ENCODE data around the gene HOXB8.

HOXB8 gene

GRCh38 chr17:48634493-48635208 is 19.6 kb upstream of the HOXB8 start:
- peaks cover 0 to 16% (median 4%) of the 10 kb centered on the region in 4 donors for H3K4me1 ChIP-seq
- H3K9me3 ChIP-seq: no peaks in the 10 kb centered on the region
- H3K36me3 ChIP-seq: no peaks in the 10 kb centered on the region
- intact Hi-C loops (cut with DNase I; ENCODE audit: low total_unique reads): no loop called here
- no peak for DNase-seq
- H3K4me3 ChIP-seq: no peak overlapping the region
- H3K27me3 ChIP-seq: peaks cover 0 to 99% of the 10 kb centered on the region in 2 donors
- H3K27ac ChIP-seq: no peak overlapping the region
- no peak for TF ChIP-seq CTCF (IDR thresholded peaks at IDR 0.05)

- intact Hi-C loops (cut with DNase I; ENCODE audit: low total_unique reads): no loop called here
- no peak for TF ChIP-seq CTCF (IDR thresholded peaks at IDR 0.05)
- Histone ChIP-seq H3K4me3 (no peak overlapping the region), H3K9me3 (no peaks in the 10 kb centered on the region), H3K4me1 (peaks cover 0 to 16% (median 4%) of the 10 kb centered on the region in 4 donors), H3K36me3 (no peaks in the 10 kb centered on the region), H3K27ac (no peak overlapping the region), H3K27me3 (peaks cover 0 to 100% of the 10 kb centered on the region in 2 donors)
- DNase-seq: no peak
Measured at GRCh38 chr17:48633266-48633677, 18.2 kb upstream of the HOXB8 start.

- no peak overlapping the region for H3K4me3 ChIP-seq
- H3K4me1 ChIP-seq: peaks cover 0 to 16% (median 4%) of the 10 kb centered on the region in 4 donors
- DNase-seq: no peak
- H3K36me3 ChIP-seq: no peaks in the 10 kb centered on the region
- TF ChIP-seq CTCF (IDR thresholded peaks at IDR 0.05): no peak
- intact Hi-C loops (cut with DNase I; ENCODE audit: low total_unique reads): no loop called here
- peaks cover 0 to 100% of the 10 kb centered on the region in 2 donors for H3K27me3 ChIP-seq
- H3K27ac ChIP-seq: no peak overlapping the region
- H3K9me3 ChIP-seq: no peaks in the 10 kb centered on the region
Measured at GRCh38 chr17:48632579-48633265, 17.6 kb upstream of the HOXB8 start.

- DNase-seq: no peak
- Histone ChIP-seq H3K4me1 (peaks cover 0 to 16% (median 5%) of the 10 kb centered on the region in 4 donors), H3K27me3 (peaks cover 0 to 100% of the 10 kb centered on the region in 2 donors), H3K36me3 (no peaks in the 10 kb centered on the region), H3K4me3 (no peak overlapping the region), H3K27ac (no peak overlapping the region), H3K9me3 (no peaks in the 10 kb centered on the region)
- intact Hi-C loops (cut with DNase I; ENCODE audit: low total_unique reads): no loop called here
- TF ChIP-seq CTCF (IDR thresholded peaks at IDR 0.05): no peak
Measured at GRCh38 chr17:48631693-48632578, 16.8 kb upstream of the HOXB8 start.

GRCh38 chr17:48630925-48631692 is 16.0 kb upstream of the HOXB8 start:
- Histone ChIP-seq H3K36me3 (no peaks in the 10 kb centered on the region), H3K4me1 (peaks cover 0 to 16% (median 9%) of the 10 kb centered on the region in 4 donors), H3K27me3 (peaks cover 0 to 100% of the 10 kb centered on the region in 2 donors), H3K9me3 (no peaks in the 10 kb centered on the region), H3K27ac (no peak overlapping the region), H3K4me3 (no peak overlapping the region)
- intact Hi-C loops (cut with DNase I; ENCODE audit: low total_unique reads): no loop called here
- DNase-seq: no peak
- no peak for TF ChIP-seq CTCF (IDR thresholded peaks at IDR 0.05)

All from tibial artery (tissue), 4 donors.